Measurements from ENCODE around the gene AJUBA. TPM values are rescaled to one million over a fixed set of nuclear protein-coding genes. Genes with fewer than 3 reads are reported as not detected.
"Not testable (repeated sequence)": the region's sequence is repeated elsewhere in the genome, so short reads cannot be mapped to it uniquely, and the experiment has no call there.

The AJUBA gene
- total RNA-seq, 4 donors from 2014 or later, result 66.2 to 98.4 (median 74.8) TPM

DNA sequence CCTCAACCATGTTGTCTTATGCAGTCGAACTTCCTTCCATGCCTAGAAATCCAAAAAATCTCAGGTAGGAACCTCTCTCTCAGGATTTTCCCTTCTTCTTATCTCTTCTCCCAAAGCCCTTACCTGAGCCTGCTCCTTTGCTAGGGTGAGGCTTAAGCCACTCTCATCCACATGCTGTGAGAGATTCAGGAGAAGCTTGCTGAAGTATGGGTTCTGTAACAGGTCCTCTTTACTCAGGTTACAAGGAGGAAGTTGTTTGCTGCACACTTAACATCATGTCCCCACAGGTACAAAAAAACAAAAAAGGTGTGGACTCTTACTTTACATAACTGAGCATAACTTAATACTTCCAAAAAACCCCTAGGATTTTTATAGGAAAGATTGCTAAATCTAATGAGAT lies 29.9 kb downstream of the AJUBA start:
- TF ChIP-seq, protein P1, sequence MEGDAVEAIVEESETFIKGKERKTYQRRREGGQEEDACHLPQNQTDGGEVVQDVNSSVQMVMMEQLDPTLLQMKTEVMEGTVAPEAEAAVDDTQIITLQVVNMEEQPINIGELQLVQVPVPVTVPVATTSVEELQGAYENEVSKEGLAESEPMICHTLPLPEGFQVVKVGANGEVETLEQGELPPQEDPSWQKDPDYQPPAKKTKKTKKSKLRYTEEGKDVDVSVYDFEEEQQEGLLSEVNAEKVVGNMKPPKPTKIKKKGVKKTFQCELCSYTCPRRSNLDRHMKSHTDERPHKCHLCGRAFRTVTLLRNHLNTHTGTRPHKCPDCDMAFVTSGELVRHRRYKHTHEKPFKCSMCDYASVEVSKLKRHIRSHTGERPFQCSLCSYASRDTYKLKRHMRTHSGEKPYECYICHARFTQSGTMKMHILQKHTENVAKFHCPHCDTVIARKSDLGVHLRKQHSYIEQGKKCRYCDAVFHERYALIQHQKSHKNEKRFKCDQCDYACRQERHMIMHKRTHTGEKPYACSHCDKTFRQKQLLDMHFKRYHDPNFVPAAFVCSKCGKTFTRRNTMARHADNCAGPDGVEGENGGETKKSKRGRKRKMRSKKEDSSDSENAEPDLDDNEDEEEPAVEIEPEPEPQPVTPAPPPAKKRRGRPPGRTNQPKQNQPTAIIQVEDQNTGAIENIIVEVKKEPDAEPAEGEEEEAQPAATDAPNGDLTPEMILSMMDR (IDR thresholded peaks at IDR 0.05), result no peak
- TF ChIP-seq POLR2A (IDR thresholded peaks at IDR 0.05), result no peak
- intact Hi-C loops (cut with DNase I; ENCODE audit: low total_unique reads), result no loop called here
- WGBS, 2 donors, result 93 to 97% methylated on average over 1 of the region's 1 CpG
- DNase-seq (ENCODE audit: low spot score in 2 of 2), result peak in 1 of 2 donors; percentile 3
- no peak overlapping the region for H3K4me3 ChIP-seq (ENCODE audit: low read depth, poor library complexity, severe bottlenecking)

DNA sequence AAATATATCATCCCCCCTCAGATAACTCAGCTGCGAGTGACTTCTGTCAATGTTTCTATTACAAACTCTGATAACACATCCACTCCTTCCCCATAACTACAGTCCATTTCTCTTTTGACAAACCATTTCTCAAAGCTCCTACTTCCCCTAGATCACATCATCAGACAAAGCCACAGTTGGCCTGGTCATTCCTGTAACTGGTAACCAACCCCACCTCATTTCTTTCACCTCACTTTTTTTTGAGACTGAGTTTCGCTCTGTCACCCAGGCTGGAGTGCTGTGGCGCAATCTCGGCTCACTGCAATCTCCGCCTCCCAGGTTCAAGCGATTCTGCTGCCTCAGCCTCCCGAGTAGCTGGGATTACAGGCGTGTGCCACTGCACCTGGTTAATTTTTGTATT lies 30.6 kb downstream of the AJUBA start:
- intact Hi-C loops (cut with DNase I; ENCODE audit: low total_unique reads); H3K4me3 ChIP-seq (ENCODE audit: low read depth, poor library complexity, severe bottlenecking): not testable (repeated sequence)
- 91 to 97% methylated on average over 8 of the region's 8 CpGs for WGBS, 2 donors
- DNase-seq (ENCODE audit: low spot score in 2 of 2), result peak in 1 of 2 donors; percentile 34

DNA sequence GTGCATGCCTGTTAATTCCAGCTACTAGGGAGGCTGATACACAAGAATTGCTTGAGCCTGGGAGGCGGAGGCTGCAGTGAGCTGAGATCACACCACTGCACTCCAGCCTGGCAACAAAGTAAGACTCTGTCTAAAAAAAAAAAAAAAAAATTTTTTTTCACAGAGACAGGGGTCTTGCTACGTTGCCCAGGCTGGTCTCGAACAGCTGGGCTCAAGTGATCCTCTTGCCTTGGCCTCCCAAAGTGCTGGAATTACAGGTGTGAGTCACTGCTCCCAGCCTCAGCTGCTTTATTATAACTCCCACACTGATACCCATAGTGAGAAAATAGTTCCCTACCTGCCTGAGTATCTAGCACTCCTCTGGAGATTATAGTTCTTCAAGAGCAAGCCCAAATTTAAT lies 36.7 kb downstream of the AJUBA start:
- WGBS, 2 donors, result 93 to 97% methylated on average over 3 of the region's 3 CpGs
- no peak for TF ChIP-seq POLR2A (IDR thresholded peaks at IDR 0.05)
- TF ChIP-seq, protein P1 (IDR thresholded peaks at IDR 0.05), result no peak
- intact Hi-C loops (cut with DNase I; ENCODE audit: low total_unique reads), result no loop called here
- no peak overlapping the region for H3K4me3 ChIP-seq (ENCODE audit: low read depth, poor library complexity, severe bottlenecking)
- no peak for DNase-seq (ENCODE audit: low spot score in 2 of 2)

DNA sequence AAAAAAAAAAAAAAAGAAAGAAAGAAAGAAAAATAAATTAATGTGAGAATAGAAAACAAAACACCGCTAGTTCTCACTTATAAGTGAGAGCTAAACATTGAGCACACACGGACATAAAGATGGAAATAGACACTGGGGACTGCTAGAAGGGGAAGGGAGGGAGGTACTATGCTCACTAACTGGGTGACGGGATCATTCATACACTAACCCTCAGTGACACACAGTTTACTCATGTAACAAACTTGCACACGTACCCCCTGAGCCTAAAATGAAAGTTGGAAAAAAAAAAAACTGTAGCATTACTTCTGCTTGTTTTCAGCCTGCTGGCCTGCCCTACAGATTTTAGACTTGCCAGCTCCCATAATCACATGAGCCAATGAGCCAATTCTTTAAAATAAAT lies 42.7 kb downstream of the AJUBA start:
- WGBS, 2 donors, result 90 to 93% methylated on average over 4 of the region's 4 CpGs
- intact Hi-C loops (cut with DNase I; ENCODE audit: low total_unique reads), result no loop called here
- no peak overlapping the region for H3K4me3 ChIP-seq (ENCODE audit: low read depth, poor library complexity, severe bottlenecking)
- TF ChIP-seq POLR2A (IDR thresholded peaks at IDR 0.05), result no peak
- TF ChIP-seq, protein P1 (IDR thresholded peaks at IDR 0.05), result no peak
- no peak for DNase-seq (ENCODE audit: low spot score in 2 of 2)

DNA sequence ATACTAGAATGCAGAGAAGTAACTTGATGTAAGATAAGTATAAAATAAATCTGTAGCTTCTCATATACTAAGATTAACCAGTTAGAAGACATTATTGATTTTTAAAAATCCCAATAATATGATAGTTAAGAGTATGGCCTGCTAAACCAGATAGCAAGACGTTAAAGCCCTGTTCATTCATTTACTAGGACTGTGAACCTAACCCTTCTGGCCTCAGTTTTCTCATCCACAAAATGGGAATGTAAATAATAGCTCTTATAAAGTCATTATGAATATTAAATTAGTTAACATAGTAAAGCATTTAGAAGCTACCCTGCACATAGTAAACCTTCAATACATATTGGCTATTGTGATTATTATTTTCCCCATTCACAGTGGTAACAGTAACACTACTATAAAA lies 47.2 kb downstream of the AJUBA start:
- no peak overlapping the region for H3K4me3 ChIP-seq (ENCODE audit: low read depth, poor library complexity, severe bottlenecking)
- TF ChIP-seq POLR2A (IDR thresholded peaks at IDR 0.05), result no peak
- TF ChIP-seq, protein P1 (IDR thresholded peaks at IDR 0.05), result no peak
- 92 to 93% methylated on average over 1 of the region's 1 CpG for WGBS, 2 donors
- DNase-seq (ENCODE audit: low spot score in 2 of 2), result no peak
- intact Hi-C loops (cut with DNase I; ENCODE audit: low total_unique reads), result no loop called here

DNA sequence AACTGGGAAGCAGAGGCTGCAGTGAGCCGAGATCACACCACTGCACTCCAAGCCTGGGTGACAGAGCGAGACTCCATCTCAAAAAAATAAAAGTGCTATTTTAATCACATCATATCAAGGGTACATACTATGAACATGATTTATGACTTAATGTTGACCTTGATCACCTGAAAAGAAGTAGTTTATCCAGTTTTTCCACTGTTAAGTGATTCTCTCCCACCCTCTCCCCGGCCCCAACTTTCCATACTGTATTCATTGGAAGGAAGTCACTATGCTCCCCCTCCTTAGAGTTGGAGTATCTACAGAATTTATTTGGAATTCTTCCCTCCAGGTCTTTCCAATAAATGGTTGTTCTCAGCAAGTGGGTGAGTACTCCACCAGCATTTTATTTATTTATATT lies 50.2 kb downstream of the AJUBA start:
- TF ChIP-seq, protein P1 (IDR thresholded peaks at IDR 0.05), result no peak
- TF ChIP-seq POLR2A (IDR thresholded peaks at IDR 0.05), result no peak
- intact Hi-C loops (cut with DNase I; ENCODE audit: low total_unique reads), result no loop called here
- H3K4me3 ChIP-seq (ENCODE audit: low read depth, poor library complexity, severe bottlenecking), result no peak overlapping the region
- WGBS, 2 donors, result 77 to 82% methylated on average over 3 of the region's 3 CpGs
- no peak for DNase-seq (ENCODE audit: low spot score in 2 of 2)
